T follicular helper cell (primary cell): Measurements from ENCODE around the gene THSD7B.

ENCODE experiments used
- DNase-seq: peaks from one replicate; pipeline ENCODE4 v3.0.0-alpha.2; 2020; ENCODE audit warnings: low read depth

THSD7B gene

GRCh38 chr2:137383391-137383790, 618.0 kb downstream of the THSD7B start:
- DNase-seq = no peak

DNA sequence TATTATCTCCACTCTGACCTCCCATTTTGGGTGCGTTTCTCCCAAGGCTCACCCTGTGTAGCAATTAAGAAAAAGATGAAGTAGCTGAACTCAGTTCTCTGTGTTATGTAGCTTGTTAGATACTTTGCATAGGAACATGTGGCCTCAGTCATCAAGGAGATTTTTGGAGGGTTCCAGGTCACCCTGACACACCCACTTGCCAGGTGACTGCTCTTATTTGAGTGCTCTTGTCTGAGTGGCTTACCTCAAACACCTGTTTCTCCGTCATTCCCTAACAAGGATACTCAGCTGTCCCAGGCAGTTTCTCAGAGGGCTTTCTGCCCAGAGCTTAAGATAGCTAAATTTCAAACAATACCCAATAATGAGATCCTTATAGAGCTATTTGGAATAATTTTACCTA, 621.7 kb downstream of the THSD7B start:
- DNase-seq = no peak

DNA sequence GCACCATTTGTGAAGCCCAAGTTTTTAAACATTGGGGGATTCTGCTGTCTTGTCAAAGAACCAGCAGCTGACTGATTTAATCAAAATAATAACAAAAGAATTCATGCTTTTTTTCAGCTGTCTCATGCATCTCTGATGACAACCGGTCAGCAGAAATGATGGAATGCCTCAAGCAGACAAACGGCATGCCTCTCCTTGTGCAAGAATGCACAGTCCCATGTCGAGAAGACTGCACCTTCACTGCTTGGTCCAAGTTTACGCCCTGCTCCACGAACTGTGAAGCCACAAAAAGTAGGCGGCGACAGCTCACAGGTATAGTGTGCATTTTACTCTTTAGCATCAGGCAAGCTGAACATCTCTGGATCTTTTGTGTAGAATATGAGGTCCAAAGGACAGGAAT, 640.2 kb downstream of the THSD7B start:
- no peak for DNase-seq

GRCh38 chr2:137411585-137411984, 646.2 kb downstream of the THSD7B start:
- DNase-seq = no peak

DNA sequence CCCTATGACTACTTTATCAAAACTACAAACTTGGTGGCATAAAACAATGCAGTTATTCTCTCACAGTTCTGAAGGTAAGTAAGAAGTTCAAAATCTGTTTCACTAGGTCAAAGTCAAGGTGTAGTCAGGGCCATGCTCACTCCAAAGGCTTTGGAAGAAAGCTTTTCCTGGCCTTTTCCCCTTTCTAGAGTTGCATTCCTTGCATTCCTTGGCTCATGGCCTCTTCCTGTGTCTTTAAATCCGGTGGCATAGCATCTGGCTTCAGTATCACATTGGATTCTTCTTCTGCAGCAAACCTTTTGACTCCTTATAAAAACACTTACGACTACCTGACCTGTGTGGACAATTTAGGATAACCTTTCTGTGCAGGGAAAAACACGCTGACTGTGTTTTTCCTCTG, 655.4 kb downstream of the THSD7B start:
- no peak for DNase-seq

DNA sequence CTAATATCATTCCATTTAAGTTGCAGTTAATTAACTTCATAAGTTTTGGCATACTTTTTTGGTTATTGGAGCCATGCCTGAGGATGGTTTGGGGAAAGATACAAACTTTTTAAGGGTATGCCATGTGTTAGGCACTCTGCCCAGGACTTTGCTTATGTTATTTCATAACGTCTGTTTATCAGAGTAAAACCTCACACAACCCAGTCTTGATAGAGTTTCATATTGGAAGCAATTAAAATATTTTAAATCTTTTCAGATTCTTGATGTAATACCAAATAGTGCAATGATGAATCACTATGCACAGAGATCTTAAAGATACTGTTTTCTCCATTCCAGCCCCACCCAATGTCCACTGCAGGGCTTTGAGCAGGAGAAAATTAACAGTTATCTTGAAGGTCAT, 669.8 kb downstream of the THSD7B start:
- no peak for DNase-seq

- no peak for DNase-seq
Measured at GRCh38 chr2:137437386-137437785, 672.0 kb downstream of the THSD7B start.

GRCh38 chr2:137444970-137445369, 679.6 kb downstream of the THSD7B start:
- DNase-seq = no peak

GRCh38 chr2:137449454-137449853, 684.1 kb downstream of the THSD7B start:
- no peak for DNase-seq

DNA sequence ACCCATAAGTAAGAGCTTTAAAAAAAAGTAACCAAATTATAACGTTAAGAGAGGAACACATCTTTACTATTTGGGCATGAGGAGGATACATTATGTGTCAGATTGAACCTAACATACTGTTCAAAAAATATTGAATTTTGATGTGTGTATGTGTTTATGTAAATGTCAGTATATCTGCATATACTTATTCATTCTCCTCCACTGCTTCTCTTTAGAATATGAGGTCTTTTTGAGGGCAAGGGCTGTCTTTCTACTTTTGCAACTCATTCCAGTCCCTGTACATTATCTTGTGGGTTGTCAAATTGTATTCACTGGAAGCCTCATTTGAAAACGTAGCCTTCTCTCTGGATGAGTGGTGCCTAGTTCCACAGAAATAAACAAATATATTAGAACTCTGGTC, 689.5 kb downstream of the THSD7B start:
- no peak for DNase-seq

- no peak for DNase-seq
Measured at GRCh38 chr2:137467246-137467862, 702.0 kb downstream of the THSD7B start.

DNA sequence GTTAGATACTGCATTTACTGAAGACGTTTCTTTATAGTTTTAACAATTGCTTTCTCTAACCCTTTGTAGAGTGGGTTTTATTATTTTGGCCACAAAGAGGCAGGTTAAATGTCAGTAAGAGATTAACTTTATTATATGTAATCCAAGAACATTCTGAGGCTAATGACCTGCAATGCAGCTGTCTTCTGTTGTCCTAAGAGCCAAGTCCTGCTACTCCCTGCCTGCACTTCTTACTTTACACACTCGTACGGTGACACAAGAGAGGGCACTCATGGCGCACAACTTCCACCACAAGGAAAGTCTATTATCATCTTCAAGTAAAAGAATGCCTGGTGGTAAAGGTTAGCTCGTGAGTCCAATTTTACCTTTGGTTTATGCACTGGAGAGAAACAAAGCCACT, 727.9 kb downstream of the THSD7B start:
- no peak for DNase-seq

GRCh38 chr2:137500599-137500998, 735.3 kb downstream of the THSD7B start:
- DNase-seq = no peak

DNA sequence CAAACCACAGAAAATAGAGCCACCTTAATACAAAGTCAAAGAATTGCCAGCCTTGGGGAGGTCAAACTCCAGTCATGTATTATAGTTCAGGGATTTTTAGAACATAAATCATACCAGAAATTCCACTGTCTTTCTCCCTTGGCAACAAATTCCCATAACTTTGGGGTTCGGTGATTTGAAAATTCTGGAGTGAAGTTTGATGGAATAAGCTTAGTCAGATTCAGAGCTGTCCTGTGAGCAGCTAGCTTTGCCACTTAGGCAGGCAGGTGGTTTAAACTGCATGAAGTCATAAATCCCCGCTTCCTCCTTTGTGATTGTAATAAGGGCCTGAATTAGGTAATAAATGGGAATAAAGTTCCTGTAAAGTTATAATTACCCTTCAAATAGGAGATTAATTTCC, 741.9 kb downstream of the THSD7B start:
- no peak for DNase-seq

DNA sequence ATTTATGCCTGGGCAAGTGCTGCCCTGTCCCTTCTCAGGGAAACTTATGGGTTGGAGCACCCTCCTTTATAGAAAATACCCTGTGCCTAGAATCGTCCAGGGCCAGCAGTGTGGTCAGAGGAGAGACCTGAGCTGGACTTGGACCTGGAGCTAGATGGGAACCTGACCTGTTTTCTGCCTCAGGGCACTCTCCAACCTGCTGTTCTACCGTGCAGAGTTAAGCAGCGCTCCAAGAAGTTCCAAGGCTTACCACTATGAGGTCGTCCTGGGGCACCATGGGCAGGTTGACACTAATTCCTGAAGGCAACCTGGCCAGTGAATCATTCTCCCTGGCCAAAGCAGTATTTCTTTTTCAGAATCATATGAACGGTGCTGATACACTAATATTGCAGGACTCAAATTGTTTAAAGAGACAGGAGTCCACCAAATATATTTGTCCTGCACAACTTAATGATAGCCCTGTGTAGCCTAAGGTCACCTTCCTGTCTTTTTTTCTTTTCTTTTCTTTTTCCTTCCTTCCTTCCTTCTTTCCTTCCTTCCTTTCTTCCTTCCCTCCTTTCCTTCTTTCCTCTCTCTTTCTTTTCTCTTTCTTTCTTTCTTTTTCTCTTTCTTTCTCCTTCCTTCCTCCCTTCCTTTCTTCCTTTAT, 743.5 kb downstream of the THSD7B start:
- DNase-seq = no peak

- DNase-seq = no peak
Measured at GRCh38 chr2:137511526-137511925, 746.2 kb downstream of the THSD7B start.

DNA sequence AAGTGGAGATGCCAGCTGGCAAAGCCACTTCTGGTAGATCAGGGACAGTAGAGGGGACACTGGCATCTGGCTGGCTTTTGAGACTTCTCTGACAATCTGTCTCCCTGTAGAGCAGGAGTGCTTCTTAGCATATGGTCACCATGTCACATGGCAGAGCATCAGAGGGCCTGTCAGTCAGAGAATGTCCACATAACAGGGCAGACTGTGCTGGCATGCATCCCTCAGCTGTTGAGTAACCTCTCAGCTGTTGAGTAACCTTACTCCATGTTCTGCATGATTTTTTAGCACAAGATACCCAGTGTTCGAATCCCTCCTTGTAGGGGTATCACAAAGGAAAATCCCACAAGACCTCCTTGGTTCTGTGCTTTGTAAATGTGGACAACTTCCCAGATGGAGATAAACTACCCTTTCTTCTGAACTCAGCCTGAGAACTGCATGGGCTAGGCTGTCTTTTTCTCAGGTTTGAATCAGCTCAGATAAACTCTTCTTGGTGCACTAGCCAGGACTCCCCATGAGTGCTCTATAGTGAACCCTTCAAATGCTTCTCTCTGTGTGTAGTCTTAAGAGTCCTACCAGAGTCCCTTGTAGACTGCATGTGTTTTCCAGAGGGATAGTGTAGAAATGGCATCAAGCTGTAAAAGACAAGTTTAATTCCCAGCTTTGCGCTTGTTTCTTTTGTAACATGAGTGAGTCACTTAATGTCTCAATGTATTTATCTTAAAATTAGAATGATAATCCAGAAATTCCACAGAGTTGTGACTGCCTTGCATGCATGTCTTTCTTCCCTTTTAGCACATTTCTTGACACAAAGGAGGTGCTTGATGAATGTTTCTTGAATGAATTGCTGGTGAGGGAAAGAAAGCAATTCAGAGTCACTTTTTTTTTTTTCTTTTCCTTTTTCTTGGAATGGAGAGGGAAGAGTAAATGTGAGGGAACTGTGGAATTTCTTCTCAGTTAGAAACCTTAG, 756.6 kb downstream of the THSD7B start:
- DNase-seq = no peak

GRCh38 chr2:137522620-137523011, 757.3 kb downstream of the THSD7B start:
- no peak for DNase-seq

DNA sequence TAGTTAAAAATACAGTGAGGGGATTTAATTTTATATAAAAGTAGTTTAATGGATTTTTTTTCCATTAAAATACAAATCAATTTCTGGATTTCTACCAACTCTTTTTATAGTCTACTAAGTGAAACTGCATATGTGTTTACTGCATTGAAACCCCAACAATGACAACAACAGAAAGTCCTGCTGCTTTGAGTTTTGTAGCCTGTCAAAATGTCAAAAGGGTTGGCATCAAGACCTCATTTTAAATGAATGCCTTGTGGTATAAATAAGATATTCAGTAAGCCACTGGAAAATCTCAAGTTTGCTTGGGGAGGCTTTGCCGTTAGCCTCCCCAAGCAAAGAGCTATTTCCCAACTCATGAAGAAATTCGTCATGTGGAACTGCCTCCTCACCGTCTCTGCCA, 758.6 kb downstream of the THSD7B start:
- DNase-seq = no peak

- no peak for DNase-seq
Measured at GRCh38 chr2:137525132-137525531, 759.8 kb downstream of the THSD7B start.

- DNase-seq = no peak
Measured at GRCh38 chr2:137525641-137526190, 760.4 kb downstream of the THSD7B start.

DNA sequence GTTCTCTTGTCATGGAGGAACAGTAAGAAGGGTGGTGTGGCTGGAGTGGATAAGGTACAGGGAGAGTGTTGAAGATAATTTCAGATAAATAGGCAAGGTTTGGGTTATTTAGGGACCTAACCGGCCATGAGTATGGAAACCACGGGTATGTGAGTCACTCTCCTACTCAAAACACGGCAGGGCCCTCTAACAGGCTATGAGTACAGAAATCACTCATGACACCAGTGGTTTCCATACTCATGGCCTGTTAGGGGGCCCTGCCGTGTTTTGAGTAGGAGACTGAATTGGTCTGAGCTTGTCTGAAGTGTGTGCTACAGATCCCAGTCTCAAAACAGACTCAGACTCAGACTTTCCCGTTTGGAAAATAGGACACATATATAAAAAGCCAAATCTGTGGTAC, 770.6 kb downstream of the THSD7B start:
- no peak for DNase-seq

- DNase-seq = no peak
Measured at GRCh38 chr2:137539336-137539735, 774.0 kb downstream of the THSD7B start.
